HG03378 (cell line): ENCODE results near the gene CD9.

Experiments
- ATAC-seq: cut with Tn5 transposase; IDR thresholded peaks from one replicate; pipeline ENCODE4 v1.9.1; 2021; ENCODE audit warnings: mild to moderate bottlenecking, moderate library complexity; ENCODE audit not compliant: unreplicated experiment

Gene CD9

DNA sequence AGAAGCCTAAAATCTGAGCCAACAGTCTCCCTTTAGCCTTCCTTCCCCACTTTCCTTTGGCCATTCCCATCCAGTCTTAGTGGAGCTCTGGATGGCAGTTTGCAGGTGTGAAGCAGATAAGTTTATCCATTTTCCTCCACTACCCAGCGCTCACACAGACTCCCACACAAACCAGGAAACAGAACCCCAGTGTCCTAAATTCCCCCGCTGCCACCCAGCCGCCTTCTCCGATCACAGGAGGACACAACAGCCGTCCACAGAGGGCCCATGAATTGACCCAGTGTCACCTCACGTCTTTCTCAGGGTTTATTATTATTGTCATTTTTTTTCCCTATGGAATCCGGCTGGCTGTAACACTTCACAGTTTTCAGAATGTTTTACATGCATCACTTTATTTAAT is 16.4 kb downstream of the CD9 start:
- ATAC-seq = no peak

DNA sequence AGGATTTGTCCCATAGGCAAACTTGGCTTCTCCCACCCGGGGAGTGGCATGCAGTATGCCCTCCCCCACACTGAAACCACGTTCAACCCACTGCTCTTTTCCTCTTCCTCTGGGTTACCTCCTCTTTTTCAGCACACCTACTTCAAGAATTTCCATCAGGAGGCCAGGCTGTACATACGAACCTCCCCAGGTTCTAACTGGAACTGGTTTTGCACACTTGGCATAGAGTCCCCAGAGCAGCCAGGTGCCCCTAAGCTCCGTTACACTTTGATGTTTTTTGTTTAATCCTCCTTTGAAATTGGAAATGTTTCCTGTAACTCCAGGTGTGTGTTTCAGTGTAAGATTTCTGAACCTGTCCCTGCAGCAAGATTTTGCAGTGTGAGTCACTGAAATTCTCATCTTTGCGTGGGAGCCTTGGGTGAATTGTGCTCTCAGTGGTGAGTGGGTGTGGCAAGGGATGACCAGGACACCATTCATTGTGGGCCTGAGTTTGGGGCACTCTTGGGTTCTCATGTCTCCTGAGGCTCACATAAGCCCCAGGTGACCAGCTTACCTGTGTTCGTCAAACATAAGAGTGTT is 18.2 kb downstream of the CD9 start:
- ATAC-seq = no peak

DNA sequence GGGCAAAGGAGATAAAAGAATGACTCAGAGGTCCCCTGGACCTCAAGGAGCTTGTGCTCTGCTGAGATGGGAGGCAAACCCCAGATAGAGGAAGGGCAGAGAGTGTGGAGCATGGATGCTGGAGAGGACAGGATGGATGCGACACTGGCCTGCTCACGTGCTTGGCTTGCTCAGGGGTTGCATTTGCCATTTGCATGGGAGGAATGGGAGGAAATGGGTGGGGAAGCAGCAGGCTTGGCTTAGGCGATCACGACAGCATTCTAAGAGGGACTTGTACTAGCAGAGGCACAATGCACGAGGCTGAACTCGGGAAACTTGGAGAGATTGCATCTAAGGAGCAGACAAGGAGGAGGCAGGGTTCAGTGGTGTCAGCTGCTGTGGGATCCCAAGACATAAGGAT is 19.8 kb downstream of the CD9 start:
- no peak for ATAC-seq

DNA sequence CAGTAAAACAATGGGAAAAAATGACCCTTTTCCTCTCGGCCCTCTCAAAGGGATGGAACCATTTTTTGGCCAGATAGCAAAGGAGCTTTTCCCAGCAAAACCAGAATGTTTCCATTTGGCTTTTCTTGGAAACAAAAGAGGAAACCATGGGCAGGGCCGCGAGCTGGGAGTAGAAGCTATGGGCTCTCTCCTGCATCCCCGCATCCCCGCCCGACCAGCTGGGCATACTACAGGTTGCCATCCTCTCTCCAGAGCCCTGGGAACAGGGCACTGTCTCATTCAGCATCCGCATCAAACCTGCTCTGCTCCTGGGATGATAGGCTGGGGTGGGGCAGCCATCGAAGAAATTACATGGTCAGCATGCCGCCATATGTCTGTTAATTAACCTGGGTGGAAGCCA is 20.9 kb downstream of the CD9 start:
- ATAC-seq = no peak

DNA sequence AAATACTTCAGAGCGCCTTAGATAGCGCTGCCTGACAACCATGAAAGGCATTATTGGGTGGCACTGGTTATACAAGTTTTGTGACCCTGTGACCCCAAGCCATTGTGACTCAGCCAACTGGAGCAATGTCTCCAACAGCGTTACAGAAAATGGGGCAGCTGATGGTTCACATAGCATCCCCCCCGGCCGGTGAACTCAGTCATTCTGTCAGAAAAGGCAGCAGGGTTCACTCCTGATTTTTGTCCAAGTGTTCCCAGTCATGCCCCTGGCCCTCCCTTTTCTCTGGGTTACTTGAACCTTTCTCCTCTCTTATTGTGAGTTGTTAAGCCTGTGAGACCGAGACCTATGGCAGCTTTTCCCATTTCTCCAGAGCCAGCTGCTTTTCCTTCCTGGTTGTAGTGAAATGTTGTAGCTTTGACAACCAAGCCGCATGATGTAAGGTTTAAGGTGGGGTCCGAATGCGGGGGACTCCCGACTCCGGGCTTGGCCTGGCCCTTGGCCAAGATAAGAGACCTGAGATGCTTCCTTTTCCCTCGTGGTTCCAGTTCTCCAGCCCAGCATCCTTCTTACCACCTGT is 22.0 kb downstream of the CD9 start:
- ATAC-seq = no peak

DNA sequence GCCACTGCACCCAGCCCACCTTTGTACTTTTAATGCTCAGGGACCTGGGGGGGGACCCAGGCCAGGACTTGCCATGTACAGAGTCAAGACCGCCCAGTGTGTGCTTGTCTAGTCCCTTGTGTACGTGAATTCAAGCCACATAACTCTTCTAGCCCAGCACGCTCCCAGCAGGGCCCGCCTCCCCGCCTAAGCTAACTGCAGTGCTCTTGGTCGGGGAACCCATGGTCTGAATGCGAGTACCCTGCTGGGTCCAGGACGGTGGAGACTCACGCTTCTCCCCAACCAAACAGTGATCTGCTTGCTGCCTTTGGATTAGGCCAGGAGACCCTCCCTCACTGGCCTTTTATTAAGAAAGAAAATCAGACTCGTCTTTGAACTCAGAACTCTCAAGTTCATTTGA is 23.3 kb downstream of the CD9 start:
- no peak for ATAC-seq

DNA sequence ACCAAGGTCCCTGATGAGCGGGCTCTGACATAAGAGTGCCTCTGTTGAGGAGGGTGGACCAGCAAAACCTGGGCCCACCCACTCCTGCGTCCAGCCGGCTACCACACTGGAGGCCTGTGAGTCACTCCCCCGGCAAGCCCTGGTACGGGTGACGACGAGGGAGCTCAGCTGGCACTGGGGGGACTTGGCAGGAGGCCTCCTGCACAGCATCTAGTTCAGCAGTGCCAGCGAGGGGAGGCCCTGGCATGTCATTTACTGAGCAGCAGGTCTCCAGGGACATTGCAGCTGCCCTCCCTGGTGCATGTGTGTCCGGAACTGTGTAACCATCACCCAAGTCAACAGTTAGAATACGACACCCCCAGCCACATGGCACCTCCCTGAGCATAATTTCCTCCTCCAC is 24.4 kb downstream of the CD9 start:
- no peak for ATAC-seq

DNA sequence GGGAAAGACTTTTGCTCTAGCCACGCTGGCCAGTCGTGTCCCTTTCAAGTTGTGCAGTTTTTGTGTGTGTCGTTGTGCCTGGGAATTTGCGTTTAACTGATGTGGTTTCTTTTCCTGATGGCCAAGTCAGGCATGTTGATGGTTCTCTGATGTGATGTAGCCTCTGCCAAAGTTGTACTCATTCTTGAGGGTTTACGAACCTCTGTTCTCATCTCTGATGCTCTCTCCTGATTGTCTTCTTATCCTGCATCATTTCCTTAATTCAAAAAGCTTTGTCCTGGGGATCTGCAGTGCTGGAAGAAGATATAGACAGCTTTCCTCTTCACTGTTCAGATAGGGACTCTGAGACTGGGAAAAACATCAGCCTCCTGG is 25.4 kb downstream of the CD9 start:
- ATAC-seq = no peak

DNA sequence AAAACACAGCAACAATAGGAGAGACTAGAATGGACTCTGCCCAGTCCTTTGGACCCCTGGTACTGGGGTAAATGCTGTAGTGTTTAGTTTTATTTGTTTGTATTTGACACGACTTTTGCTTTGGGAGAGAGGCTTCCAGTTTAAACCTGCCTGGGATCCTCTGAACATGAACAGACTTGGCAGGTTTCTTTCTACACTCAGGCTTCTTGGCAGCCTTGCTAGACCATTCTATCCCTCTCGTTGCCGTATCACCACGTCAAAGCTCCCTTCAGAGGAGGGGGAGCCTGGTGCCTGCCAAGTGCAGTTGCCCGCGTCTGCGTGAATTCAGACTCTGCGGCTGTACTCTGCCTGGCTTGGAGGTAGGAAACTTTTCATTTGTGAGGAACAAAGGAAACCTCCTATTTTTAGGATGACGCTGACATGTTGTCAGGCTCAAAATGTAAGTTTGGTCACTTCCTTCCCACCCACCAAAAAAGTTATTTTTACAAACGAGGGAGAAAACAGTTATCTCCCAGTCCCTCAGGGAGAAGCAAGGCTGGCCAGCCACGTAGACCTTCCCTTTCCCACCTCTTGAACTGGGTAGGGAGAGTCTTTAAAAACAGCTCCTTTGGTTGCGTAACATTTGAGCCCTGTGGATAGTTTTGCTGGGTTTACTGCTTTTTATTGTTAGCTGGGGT is 25.9 kb downstream of the CD9 start:
- ATAC-seq = no peak

DNA sequence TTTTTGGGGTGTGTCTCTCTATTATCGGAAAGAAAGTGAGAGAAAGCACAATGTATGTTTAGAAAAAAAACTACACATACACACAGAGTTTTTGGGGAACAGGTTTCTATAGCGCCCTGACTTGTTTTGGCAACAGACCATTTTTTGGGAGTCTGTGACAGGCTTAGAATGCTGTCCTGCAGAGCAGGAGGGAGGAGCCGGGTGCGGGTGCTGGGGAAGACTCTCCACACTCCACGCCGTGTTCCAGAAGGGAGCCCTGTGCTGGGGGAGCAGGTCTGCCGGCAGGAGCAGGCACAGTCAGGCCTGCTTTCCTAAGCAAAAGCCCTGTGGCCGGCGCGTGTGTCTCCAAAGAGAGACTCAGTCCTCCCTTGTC is 26.5 kb downstream of the CD9 start:
- no peak for ATAC-seq

DNA sequence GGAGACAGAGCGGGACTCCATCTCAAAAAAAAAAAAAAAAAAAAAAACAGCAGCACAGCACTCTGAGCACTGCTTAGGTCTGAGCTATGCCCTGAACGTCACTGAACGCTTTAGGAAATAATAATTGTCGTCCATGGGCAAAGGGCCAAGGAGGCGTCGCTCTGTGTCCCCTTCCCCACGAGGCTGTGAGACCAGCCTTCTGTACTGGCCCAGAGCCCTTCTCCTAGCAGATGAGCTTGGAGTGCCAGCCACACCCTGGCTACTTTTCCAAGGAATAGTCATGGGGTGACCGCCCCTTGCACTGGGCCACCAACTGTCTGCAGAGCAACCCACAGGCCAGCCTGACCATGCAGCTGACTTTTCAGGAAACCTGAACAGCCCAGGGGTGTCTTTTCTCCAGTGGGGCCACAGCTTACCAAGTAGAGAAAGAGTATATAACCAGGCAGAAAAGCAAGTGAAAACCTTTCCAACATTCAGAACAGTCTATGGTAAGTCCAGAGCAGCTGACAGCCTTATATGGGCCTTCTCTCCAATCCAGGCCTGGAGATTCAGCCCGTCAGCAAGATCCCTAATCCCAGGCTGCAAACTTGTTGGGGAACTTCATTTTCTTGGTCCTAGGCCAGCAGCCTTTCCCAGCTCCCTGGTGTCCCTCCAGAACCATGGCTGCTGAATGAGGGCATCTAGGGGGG is 28.5 kb downstream of the CD9 start:
- ATAC-seq = no peak

DNA sequence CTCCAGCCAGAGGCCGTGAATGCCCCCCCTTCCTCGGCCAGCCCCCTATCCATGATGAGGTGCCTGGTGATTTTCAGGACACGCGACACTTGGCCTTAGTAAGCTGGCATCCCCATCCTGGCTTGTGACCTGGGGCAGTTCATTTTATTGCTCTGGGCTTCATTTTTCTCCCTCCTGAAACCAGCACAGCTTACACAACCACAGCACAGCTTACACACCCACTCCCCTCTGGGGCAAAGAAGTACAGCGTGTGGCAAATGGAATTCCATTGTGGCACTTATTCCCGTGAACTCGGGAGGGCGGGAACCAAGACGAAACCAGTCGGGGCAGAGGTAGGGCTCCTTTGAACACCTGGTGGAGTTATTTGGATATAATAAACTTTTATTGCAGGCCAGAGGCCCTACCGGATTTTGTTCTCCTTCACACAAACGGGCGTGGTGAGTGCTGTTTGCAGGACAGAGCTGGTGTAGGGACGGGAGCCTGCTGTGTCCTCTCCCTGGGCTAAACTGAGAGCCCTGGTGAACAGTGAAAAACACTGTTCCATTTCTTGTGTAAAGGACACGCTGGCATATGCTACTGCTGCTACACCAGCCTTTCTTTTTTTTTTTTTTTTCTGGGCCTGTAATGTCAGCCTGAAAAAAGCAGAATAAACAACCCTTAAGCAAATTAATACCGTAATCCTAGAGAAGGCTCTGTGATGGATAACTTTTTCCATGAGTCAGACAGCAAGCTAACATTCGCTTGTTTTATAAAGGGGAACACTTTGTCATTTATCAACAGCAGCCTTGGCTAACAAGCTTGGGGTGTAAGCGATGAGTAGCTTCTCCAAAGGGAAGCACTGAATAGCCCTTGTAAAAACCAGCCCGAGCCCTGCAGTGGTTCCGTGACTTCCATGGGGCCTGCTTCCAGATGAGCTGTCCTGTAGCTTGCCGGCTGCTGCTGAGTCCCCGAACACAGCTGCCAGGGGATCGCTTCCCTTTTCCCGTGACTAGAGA is 29.3 kb downstream of the CD9 start:
- ATAC-seq = no peak

DNA sequence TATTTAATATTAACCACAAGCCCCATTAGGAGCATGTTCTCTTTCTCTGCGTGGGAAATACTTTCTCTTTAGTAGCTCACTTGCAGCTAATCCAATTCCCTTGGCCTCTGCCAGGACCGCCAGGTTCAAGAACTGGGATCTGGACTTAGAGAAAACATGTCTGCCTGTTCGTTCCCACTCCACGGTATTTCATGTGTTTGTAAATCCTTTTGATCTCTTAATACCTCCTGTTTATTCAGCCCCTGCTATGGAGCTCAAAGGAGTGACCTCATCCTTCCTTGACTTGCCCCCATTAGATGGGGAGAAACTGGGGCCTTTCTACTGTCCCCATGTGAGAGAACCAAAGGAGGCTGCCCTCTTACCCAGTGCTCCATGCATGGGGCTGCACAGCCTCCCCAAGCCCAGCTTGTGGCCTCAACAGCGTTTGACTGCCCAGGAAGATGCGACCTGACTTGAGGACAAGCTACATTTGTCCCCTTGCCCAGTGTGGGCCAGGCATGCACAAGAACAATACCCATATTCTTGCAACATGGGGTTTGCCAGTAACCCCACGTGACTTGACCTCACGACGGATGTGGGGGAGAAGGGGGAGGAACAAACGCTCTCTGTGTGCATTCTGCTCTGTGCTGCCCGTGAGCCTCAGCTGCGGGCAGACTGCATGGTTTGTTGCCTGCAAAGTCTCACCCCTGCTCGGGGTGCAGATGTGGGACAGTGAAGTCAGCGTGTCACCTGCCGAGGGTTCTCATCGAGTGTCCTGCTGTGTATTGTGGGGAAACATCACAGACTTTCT is 30.3 kb downstream of the CD9 start:
- ATAC-seq = peak; percentile 51

DNA sequence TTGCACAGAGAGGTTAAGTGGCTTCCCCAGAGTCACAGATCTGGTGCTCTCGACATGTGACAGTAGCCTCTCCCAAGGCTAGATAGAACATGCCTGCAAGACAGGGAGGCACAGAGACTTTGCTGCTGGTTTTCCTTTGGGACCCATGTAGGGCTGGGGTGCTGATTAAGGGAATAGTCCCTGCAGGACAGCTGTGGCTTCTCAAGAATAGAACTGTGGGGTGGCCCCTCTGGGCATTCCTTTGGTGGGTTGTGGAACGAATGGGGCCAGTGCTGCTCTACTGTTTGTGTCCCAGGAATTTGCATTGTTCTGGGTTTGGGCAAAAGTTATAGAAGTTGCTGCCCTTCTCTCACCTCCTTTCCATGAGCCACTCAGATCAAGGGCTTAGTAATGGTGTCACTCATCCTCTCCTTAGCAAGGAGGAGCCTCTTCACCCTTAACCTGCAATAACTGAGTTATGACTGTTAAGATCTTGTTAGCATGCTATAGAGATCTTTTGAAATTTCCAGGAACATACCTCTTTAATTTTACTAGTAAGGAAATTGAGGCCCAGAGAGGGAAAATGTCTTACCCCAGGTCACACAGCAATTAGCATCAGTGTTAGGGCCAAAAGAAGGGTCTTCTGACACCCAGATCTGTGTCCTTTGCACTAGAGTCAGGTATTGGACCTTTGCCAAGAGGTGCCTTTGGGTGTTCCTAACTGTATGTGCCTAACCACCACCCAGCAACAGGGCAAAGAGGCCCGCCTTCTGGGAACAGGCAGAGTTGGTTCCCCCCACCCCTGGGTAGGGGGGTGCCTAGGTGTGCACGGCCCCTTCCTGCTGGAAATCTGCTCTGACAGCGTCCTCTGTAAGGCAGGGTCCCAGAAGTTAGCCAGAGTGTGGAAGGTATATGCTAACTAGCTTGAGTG is 31.4 kb downstream of the CD9 start:
- no peak for ATAC-seq

DNA sequence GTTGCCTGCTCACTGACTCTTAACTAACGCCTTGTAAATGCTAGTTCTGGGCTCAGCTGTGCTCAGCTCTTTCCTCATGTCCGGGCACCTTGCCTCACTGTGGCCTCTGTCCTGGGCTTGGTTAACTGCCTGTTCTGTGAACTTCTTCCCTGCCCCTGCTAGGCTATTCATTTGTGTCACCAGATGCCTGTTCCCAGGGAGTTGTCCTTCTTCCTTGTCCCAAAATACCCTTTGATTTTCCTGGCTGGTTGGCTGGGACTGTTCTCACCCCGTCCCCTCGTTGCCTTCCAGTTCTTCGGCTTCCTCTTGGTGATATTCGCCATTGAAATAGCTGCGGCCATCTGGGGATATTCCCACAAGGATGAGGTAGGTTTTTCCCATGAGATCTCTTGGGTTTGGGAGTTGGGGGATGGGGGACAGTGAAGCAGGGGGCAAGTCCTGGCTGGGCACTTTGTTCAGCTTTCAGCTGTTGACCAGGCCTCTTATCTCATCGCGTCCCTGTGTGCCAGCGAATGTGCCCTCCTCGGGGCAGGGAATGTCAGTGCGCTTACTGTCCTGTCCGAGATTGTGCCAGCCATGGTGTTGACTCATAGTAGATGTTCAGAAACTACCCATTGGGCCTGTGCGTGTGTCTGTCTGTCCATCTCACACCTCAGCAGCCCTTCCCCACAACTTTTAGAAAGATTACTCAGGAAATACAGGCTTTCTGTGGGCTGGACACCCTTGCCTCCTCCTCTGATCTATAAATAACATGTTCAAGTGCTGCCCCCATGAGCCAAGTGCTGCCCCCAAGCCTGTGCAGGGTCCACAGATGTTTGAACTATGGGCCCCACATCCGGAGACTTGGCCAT is 33.1 kb downstream of the CD9 start:
- no peak for ATAC-seq

DNA sequence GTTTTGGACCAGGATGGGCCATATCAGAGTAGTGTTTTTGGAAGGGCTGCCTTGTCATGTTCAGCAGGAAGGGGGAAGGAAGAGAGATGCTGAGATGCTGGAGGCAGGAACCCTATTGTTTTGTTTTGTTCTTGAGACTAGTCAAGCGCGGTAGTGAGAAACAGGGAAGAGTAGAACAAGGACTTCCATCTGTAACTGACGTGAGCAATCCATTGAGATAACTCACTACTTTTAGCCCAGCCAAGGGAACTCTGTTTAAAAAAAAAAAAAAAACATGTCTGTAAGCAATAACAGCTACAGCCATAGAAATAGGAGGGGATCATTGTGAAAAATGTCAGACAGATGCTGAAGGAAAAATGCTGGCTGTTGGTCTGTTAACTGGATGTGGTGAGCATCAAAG is 34.0 kb downstream of the CD9 start:
- ATAC-seq = no peak

DNA sequence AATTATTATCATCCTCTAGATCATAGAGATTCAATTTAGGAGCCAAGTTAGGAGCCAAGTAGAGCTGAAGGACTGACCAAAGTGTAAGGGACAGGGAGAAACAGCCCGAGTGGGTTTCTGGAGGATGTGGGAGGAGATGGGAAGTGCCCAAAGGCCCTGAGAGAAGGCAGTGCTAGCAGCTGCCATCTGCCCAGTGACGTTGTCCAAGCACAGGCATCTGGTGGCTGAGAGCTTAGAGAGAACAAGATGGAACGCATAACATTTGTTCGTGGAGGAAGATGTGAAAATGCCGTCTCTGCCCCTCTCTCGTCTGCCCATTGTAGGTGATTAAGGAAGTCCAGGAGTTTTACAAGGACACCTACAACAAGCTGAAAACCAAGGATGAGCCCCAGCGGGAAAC is 34.7 kb downstream of the CD9 start:
- ATAC-seq = no peak

DNA sequence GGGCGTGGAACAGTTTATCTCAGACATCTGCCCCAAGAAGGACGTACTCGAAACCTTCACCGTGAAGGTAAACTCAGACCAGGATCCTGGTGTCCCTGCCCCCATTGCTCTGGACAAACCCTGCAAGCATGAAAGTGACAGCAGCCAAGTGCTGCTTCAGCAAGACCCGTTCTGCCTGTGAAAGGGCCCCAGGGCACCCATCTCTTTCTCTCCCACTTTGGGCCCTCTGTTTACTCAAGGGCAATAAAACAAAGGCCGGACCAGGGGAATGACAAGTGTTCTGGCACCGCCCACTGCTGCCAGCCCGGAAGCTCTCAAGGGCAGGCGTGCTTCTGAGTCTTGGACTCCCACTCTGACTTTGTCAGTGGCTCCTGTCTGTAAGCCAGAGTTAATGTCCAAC is 35.3 kb downstream of the CD9 start:
- no peak for ATAC-seq
